BLaER1 treated with 17β-estradiol and CSF1 and Interleukin-3, amounts not matched to agents 10 nM and 100 nM (cell line): ENCODE measurements around the gene HMX1.

Experiments
- H3K27ac ChIP-seq, 11 experiments: shearing (Covaris generic); formaldehyde crosslinking; 2 replicates each; pipeline ENCODE4 v1.8.1; 2022
- H3K27me3 ChIP-seq, 11 experiments: shearing (Covaris generic); formaldehyde crosslinking; 2 replicates each; pipeline ENCODE4 v1.8.1; 2022
- H3K36me3 ChIP-seq, 11 experiments: shearing (Covaris generic); formaldehyde crosslinking; 2 replicates each; pipeline ENCODE4 v1.8.1; 2022
- H3K4me1 ChIP-seq, 10 experiments: shearing (Covaris generic); formaldehyde crosslinking; 2 replicates each; pipeline ENCODE4 v1.8.1; 2022
- H3K4me2 ChIP-seq, 11 experiments: shearing (Covaris generic); formaldehyde crosslinking; 2 replicates each; pipeline ENCODE4 v1.8.1; 2022
- H3K4me3 ChIP-seq, 10 experiments: shearing (Covaris generic); formaldehyde crosslinking; 2 replicates each; pipeline ENCODE4 v1.8.1; 2022
- H3K9ac ChIP-seq, 11 experiments: shearing (Covaris generic); formaldehyde crosslinking; 2 replicates each; pipeline ENCODE4 v1.8.1; 2022
- H3K9me3 ChIP-seq, 11 experiments: shearing (Covaris generic); formaldehyde crosslinking; replicated peaks in 1 of 11; 2 replicates each; pipeline ENCODE4 v1.8.1; 2022
- H4K20me1 ChIP-seq, 11 experiments: shearing (Covaris generic); formaldehyde crosslinking; 2 replicates each; pipeline ENCODE4 v1.8.1; 2022
- Cebpa-rat ChIP-seq, 11 experiments: shearing (Covaris generic); IDR thresholded peaks; 2 replicates each; pipeline ENCODE4 v1.8.1; 2022

The HMX1 gene

GRCh38 chr4:8897251-8898167 lies 25.9 kb upstream of the HMX1 start:
- Histone ChIP-seq H3K4me3 (no peak overlapping the region), H3K4me1 (peaks cover 8 to 15% (median 14%) of the 10 kb centered on the region in 10 experiments; a peak in 16 of 20 replicates), H4K20me1 (peaks cover 0 to 47% (median 20%) of the 10 kb centered on the region in 11 experiments; a peak in 16 of 22 replicates), H3K36me3 (no peaks in the 10 kb centered on the region; a peak in 1 of 22 replicates), H3K27me3 (peaks cover 53 to 71% (median 64%) of the 10 kb centered on the region in 11 experiments), H3K4me2 (no peak overlapping the region), H3K27ac (no peak overlapping the region), H3K9ac (no peak overlapping the region), H3K9me3 (peaks cover 25 to 34% (median 30%) of the 10 kb centered on the region in 11 experiments)
- TF ChIP-seq Cebpa-rat (IDR thresholded peaks at IDR 0.05): no peak

- Histone ChIP-seq H3K27me3 (peaks cover 63 to 81% (median 74%) of the 10 kb centered on the region in 11 experiments), H3K4me3 (no peak overlapping the region)
Measured at GRCh38 chr4:8896506-8896905, 24.9 kb upstream of the HMX1 start.

GRCh38 chr4:8896071-8896470 lies 24.4 kb upstream of the HMX1 start:
- Histone ChIP-seq H3K4me1 (peaks cover 8 to 15% (median 14%) of the 10 kb centered on the region in 10 experiments; a peak in 16 of 20 replicates), H3K27me3 (peaks cover 68 to 85% (median 78%) of the 10 kb centered on the region in 11 experiments), H3K27ac (no peak overlapping the region), H3K4me3 (no peak overlapping the region), H3K9ac (no peak overlapping the region), H3K4me2 (no peak overlapping the region), H3K36me3 (no peaks in the 10 kb centered on the region; a peak in 1 of 22 replicates), H3K9me3 (peaks cover 11 to 23% (median 15%) of the 10 kb centered on the region in 11 experiments), H4K20me1 (peaks cover 0 to 58% (median 30%) of the 10 kb centered on the region in 11 experiments; a peak in 16 of 22 replicates)
- no peak for TF ChIP-seq Cebpa-rat (IDR thresholded peaks at IDR 0.05)

More at GRCh38 chr4:8896506-8896905, 24.9 kb upstream of the HMX1 start:
- H3K4me1 ChIP-seq: peaks cover 8 to 15% (median 14%) of the 10 kb centered on the region in 10 experiments; a peak in 16 of 20 replicates
- H3K9ac ChIP-seq: no peak overlapping the region
- TF ChIP-seq Cebpa-rat (IDR thresholded peaks at IDR 0.05): no peak
- H3K4me2 ChIP-seq: no peak overlapping the region
- peaks cover 0 to 54% (median 26%) of the 10 kb centered on the region in 11 experiments; a peak in 16 of 22 replicates for H4K20me1 ChIP-seq
- H3K27ac ChIP-seq: no peak overlapping the region
- H3K36me3 ChIP-seq: no peaks in the 10 kb centered on the region; a peak in 1 of 22 replicates
- H3K9me3 ChIP-seq: peaks cover 15 to 27% (median 20%) of the 10 kb centered on the region in 11 experiments

- Histone ChIP-seq H3K4me2 (no peak overlapping the region), H3K36me3 (no peaks in the 10 kb centered on the region), H3K9ac (no peak overlapping the region), H4K20me1 (peaks cover 0 to 66% (median 38%) of the 10 kb centered on the region in 11 experiments; a peak in 16 of 22 replicates), H3K27ac (no peak overlapping the region), H3K27me3 (peaks cover 75 to 93% (median 86%) of the 10 kb centered on the region in 11 experiments), H3K9me3 (peaks cover 3 to 15% (median 8%) of the 10 kb centered on the region in 11 experiments; a peak in 21 of 22 replicates), H3K4me1 (peaks cover 8 to 15% (median 14%) of the 10 kb centered on the region in 10 experiments; a peak in 16 of 20 replicates), H3K4me3 (no peak overlapping the region)
- TF ChIP-seq Cebpa-rat (IDR thresholded peaks at IDR 0.05): no peak
Measured at GRCh38 chr4:8895295-8895694, 23.7 kb upstream of the HMX1 start.

- no peak overlapping the region for H3K9ac ChIP-seq
- no peak overlapping the region for H3K4me3 ChIP-seq
- TF ChIP-seq Cebpa-rat (IDR thresholded peaks at IDR 0.05): no peak
- H3K4me2 ChIP-seq: no peak overlapping the region; a peak in 1 of 22 replicates
- H3K27ac ChIP-seq: no peak overlapping the region
- peaks cover 8 to 15% (median 14%) of the 10 kb centered on the region in 10 experiments; a peak in 16 of 20 replicates for H3K4me1 ChIP-seq
- no peaks in the 10 kb centered on the region for H3K36me3 ChIP-seq
- peaks cover 0 to 6% (median 0%) of the 10 kb centered on the region in 11 experiments; a peak in 4 of 22 replicates for H3K9me3 ChIP-seq
- H4K20me1 ChIP-seq: peaks cover 0 to 73% (median 42%) of the 10 kb centered on the region in 11 experiments; a peak in 16 of 22 replicates
- H3K27me3 ChIP-seq: peaks cover 84 to 97% (median 95%) of the 10 kb centered on the region in 11 experiments
Measured at GRCh38 chr4:8894424-8894816, 22.8 kb upstream of the HMX1 start.

GRCh38 chr4:8893624-8894423 lies 22.2 kb upstream of the HMX1 start:
- TF ChIP-seq Cebpa-rat (IDR thresholded peaks at IDR 0.05): no peak
- Histone ChIP-seq H3K27me3 (peaks cover 90 to 100% (median 100%) of the 10 kb centered on the region in 11 experiments), H3K9ac (peak overlapping the region in 1 of 11 experiments; percentile 37; a peak in 1 of 22 replicates), H3K9me3 (peaks cover 0 to 6% (median 0%) of the 10 kb centered on the region in 11 experiments; a peak in 2 of 22 replicates), H4K20me1 (peaks cover 0 to 79% (median 44%) of the 10 kb centered on the region in 11 experiments; a peak in 16 of 22 replicates), H3K27ac (no peak overlapping the region; a peak in 1 of 22 replicates), H3K36me3 (no peaks in the 10 kb centered on the region), H3K4me3 (peak overlapping the region; percentile 37 to 57 (median 48); a peak in 15 of 20 replicates), H3K4me1 (peaks cover 8 to 19% (median 15%) of the 10 kb centered on the region in 10 experiments; a peak in 16 of 20 replicates), H3K4me2 (peak overlapping the region; percentile 54 to 88 (median 77))

- H3K4me1 ChIP-seq: peaks cover 8 to 22% (median 15%) of the 10 kb centered on the region in 10 experiments; a peak in 16 of 20 replicates
- H3K4me3 ChIP-seq: peak overlapping the region; percentile 37 to 57 (median 48)
- no peak for TF ChIP-seq Cebpa-rat (IDR thresholded peaks at IDR 0.05)
- peak overlapping the region; percentile 54 to 88 (median 77) for H3K4me2 ChIP-seq
- H4K20me1 ChIP-seq: peaks cover 0 to 81% (median 49%) of the 10 kb centered on the region in 11 experiments; a peak in 16 of 22 replicates
- no peaks in the 10 kb centered on the region for H3K36me3 ChIP-seq
- H3K27me3 ChIP-seq: peaks cover 96 to 100% (median 100%) of the 10 kb centered on the region in 11 experiments
- no peak overlapping the region; a peak in 1 of 22 replicates for H3K27ac ChIP-seq
- H3K9me3 ChIP-seq: peaks cover 0 to 6% (median 0%) of the 10 kb centered on the region in 11 experiments; a peak in 2 of 22 replicates
- H3K9ac ChIP-seq: peak overlapping the region in 3 of 11 experiments; percentile 11 to 37 (median 15); a peak in 4 of 22 replicates
Measured at GRCh38 chr4:8893227-8893623, 21.6 kb upstream of the HMX1 start.
